GM23338 (cell line): ENCODE results near the gene VSTM2L. TPM values are rescaled to one million over a fixed set of nuclear protein-coding genes. Genes with fewer than 3 reads are reported as not detected.

Source experiments
- ATAC-seq: fragments of 200-7000 bp; cut with Tn5 transposase; 3 replicates; pipeline ENCODE4 v1.9.1; 2020
- DNase-seq: peaks from one replicate; pipeline ENCODE4 v3.0.0-alpha.2; 2015; ENCODE audit warnings: low spot score
- H2AFZ ChIP-seq: fragments of 200-600 bp; sonication (generic); 2 replicates; pipeline ENCODE4 v1.8.0; 2016; ENCODE audit warnings: antibody characterized with exemption, mild to moderate bottlenecking, moderate library complexity
- H3F3A ChIP-seq: fragments of 200-600 bp; sonication (generic); replicated peaks from 2 replicates; pipeline ENCODE4 v1.8.0; 2017; ENCODE audit warnings: antibody characterized with exemption, mixed run types, low read depth
- H3K27ac ChIP-seq: fragments of 200-600 bp; sonication (generic); 2 replicates; pipeline ENCODE4 v1.6.1; 2016; ENCODE audit warnings: low read depth
- H3K27me3 ChIP-seq: fragments of 200-600 bp; sonication (generic); 2 replicates; pipeline ENCODE4 v1.8.0; 2016; ENCODE audit warnings: mild to moderate bottlenecking, mixed run types, moderate library complexity; ENCODE audit not compliant: insufficient read depth
- H3K36me3 ChIP-seq: fragments of 200-600 bp; sonication (generic); 2 replicates; pipeline ENCODE4 v1.8.0; 2016; ENCODE audit warnings: mild to moderate bottlenecking; ENCODE audit not compliant: insufficient read depth
- H3K4me1 ChIP-seq: fragments of 200-600 bp; sonication (generic); 2 replicates; pipeline ENCODE4 v1.8.0; 2016; ENCODE audit warnings: mild to moderate bottlenecking, moderate library complexity; ENCODE audit not compliant: insufficient read depth
- H3K4me2 ChIP-seq: fragments of 200-600 bp; sonication (generic); 2 replicates; pipeline ENCODE4 v1.7.1; 2017; ENCODE audit warnings: mixed run types
- H3K4me3 ChIP-seq: fragments of 200-600 bp; sonication (generic); 2 replicates; pipeline ENCODE4 v1.6.1; 2016; ENCODE audit warnings: mixed run types
- H3K79me2 ChIP-seq: fragments of 200-600 bp; sonication (generic); replicated peaks from 2 replicates; pipeline ENCODE4 v1.8.0; 2017; ENCODE audit warnings: mild to moderate bottlenecking; ENCODE audit not compliant: insufficient read depth
- H3K9me2 ChIP-seq: fragments of 200-600 bp; sonication (generic); 2 replicates; pipeline ENCODE4 v1.8.0; 2017; ENCODE audit not compliant: insufficient read depth
- H4K20me1 ChIP-seq: fragments of 200-600 bp; sonication (generic); replicated peaks from 2 replicates; pipeline ENCODE4 v1.8.0; 2017; ENCODE audit warnings: mild to moderate bottlenecking; ENCODE audit not compliant: insufficient read depth
- H3K27ac Mint-ChIP-seq: 2 replicates; pipeline ENCODE4 v1.8.0; 2020; ENCODE audit warnings: inconsistent platforms, mild to moderate bottlenecking, moderate library complexity, mixed read lengths
- H3K27me3 Mint-ChIP-seq: 3 replicates; pipeline ENCODE4 v1.8.0; 2022; ENCODE audit warnings: low read depth, mild to moderate bottlenecking, moderate library complexity, mixed read lengths, inconsistent platforms; ENCODE audit not compliant: insufficient read depth, poor library complexity
- H3K36me3 Mint-ChIP-seq: 3 replicates; pipeline ENCODE4 v1.8.0; 2021; ENCODE audit warnings: low read depth, mild to moderate bottlenecking, inconsistent platforms, moderate library complexity, mixed read lengths
- H3K4me1 Mint-ChIP-seq: 3 replicates; pipeline ENCODE4 v1.8.0; 2020; ENCODE audit warnings: mild to moderate bottlenecking, inconsistent platforms, mixed read lengths
- H3K4me3 Mint-ChIP-seq: 3 replicates; pipeline ENCODE4 v1.8.0; 2021; ENCODE audit warnings: moderate library complexity, mild to moderate bottlenecking, inconsistent platforms, mixed read lengths
- H3K9me3 Mint-ChIP-seq: 3 replicates; pipeline ENCODE4 v1.8.0; 2020; ENCODE audit warnings: moderate library complexity, mild to moderate bottlenecking, inconsistent platforms, mixed read lengths
- CREB1 ChIP-seq: fragments of 250-450 bp; sonication (Bioruptor Pico); IDR thresholded peaks from 2 replicates; pipeline ENCODE4 v1.5.0; 2020; ENCODE audit warnings: low read depth, mild to moderate bottlenecking, moderate library complexity
- CTCF ChIP-seq, 2 experiments: fragments of 200-600 bp in 1 of 2; sonication (generic) in 1 of 2; conservative IDR thresholded peaks; 2 replicates each; pipeline versions ENCODE4 v1.5.1 to v1.6.1; 2016 to 2017; ENCODE audit warnings: antibody characterized with exemption in 2 of 2, low read depth in 2 of 2, mild to moderate bottlenecking in 2 of 2, moderate library complexity in 1 of 2
- EZH2 ChIP-seq: fragments of 200-600 bp; sonication (generic); IDR thresholded peaks from one replicate; pipeline ENCODE4 v1.8.0; 2017; ENCODE audit warnings: antibody characterized with exemption, mild to moderate bottlenecking, low read depth; ENCODE audit not compliant: unreplicated experiment
- EZH2phosphoT487 ChIP-seq: fragments of 200-600 bp; sonication (generic); IDR thresholded peaks from one replicate; pipeline ENCODE4 v1.8.1; 2018; ENCODE audit warnings: antibody characterized with exemption; ENCODE audit not compliant: unreplicated experiment
- JUNB ChIP-seq: IDR thresholded peaks from one replicate; pipeline ENCODE4 v1.6.1; 2016; ENCODE audit warnings: antibody characterized with exemption; ENCODE audit not compliant: unreplicated experiment
- NANOG ChIP-seq: IDR thresholded peaks from 2 replicates; pipeline ENCODE4 v1.6.1; 2016; ENCODE audit warnings: antibody characterized with exemption, borderline replicate concordance
- POLR2AphosphoS5 ChIP-seq: IDR thresholded peaks from 2 replicates; pipeline ENCODE4 v1.6.1; 2016; ENCODE audit warnings: antibody characterized with exemption, low read depth
- STAT1 ChIP-seq: IDR thresholded peaks from one replicate; pipeline ENCODE4 v1.6.1; 2016; ENCODE audit warnings: antibody characterized with exemption; ENCODE audit not compliant: unreplicated experiment
- ZNF114 ChIP-seq: fragments of 250-450 bp; sonication (Bioruptor Pico); IDR thresholded peaks from 2 replicates; pipeline ENCODE4 v1.5.0; 2020; ENCODE audit warnings: mild to moderate bottlenecking, moderate library complexity
- ZNF331 ChIP-seq: fragments of 250-450 bp; sonication (Bioruptor Pico); IDR thresholded peaks from 2 replicates; pipeline ENCODE4 v1.5.0; 2020; ENCODE audit warnings: low read depth, mild to moderate bottlenecking, moderate library complexity
- polyA plus RNA-seq: library from polyadenylated mRNA; unstranded; fragments of >200 nt; fragmentation: Nextera tagmentation; extraction: Ambion mirVana; gene quantifications from 2 replicates; pipeline ENCODE4 v1.2.1, GENCODE V29; 2016
- total RNA-seq: library from RNA; depleted of rRNA; stranded (reverse); fragments of >200 nt; shearing (Covaris generic); gene quantifications from 2 replicates; pipeline ENCODE4 v1.2.3, GENCODE V29; 2014
- TF ChIP-seq, protein P1 (sequence below): fragments of 250-450 bp; sonication (Bioruptor Pico); IDR thresholded peaks from 2 replicates; pipeline ENCODE4 v1.5.0; 2020; ENCODE audit warnings: mild to moderate bottlenecking, moderate library complexity
- TF ChIP-seq, protein P2 (sequence below): IDR thresholded peaks from one replicate; pipeline ENCODE4 v1.6.1; 2018; ENCODE audit warnings: antibody characterized with exemption; ENCODE audit not compliant: unreplicated experiment
- TF ChIP-seq, protein P3 (sequence below): IDR thresholded peaks from 2 replicates; pipeline ENCODE4 v1.6.1; 2016; ENCODE audit warnings: antibody characterized with exemption

VSTM2L gene
- total and polyA plus RNA-seq, 2 experiments from 2014 or later, result 0.60 to 1.9 TPM

DNA sequence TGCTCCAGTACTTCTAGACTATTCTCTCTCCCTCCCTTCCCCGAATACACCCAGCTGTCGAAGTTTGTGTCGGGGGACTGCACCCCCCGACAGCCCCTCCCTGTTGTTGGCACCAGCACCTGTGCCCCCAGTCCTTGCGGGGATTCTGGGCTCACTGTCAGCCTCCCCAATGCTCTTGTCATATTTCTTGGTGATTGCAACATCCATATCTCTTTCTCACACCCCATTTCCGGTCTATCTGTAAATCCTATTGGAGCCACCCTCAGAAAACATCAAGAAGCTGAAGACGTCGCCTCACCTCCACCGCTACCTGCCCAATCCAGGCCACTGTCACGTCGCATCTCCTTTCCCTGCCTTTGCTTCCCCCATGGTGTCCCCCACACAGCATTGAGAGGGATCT, 32.6 kb upstream of the VSTM2L start:
- no peak overlapping the region for H3K27ac ChIP-seq
- Mint-ChIP-seq H3K4me1 (peaks cover 24% of the 10 kb centered on the region), H3K36me3 (peaks cover 12% of the 10 kb centered on the region; the same call in 2 of the 3 replicates), H3K27ac (peak overlapping the region; percentile 13), H3K4me3 (no peak overlapping the region), H3K27me3 (peaks cover 7% of the 10 kb centered on the region), H3K9me3 (no peaks in the 10 kb centered on the region)
- ATAC-seq (no peak), DNase-seq (no peak)
- H3K79me2 ChIP-seq, result no peaks in the 10 kb centered on the region
- H3K4me1 ChIP-seq, result peaks cover 14% of the 10 kb centered on the region
- H3K27me3 ChIP-seq, result no peaks in the 10 kb centered on the region
- no peak overlapping the region for H3K4me2 ChIP-seq
- no peak overlapping the region for H2AFZ ChIP-seq
- no peak overlapping the region for H3K4me3 ChIP-seq
- no peaks in the 10 kb centered on the region for H3K9me2 ChIP-seq
- TF ChIP-seq, protein P1, sequence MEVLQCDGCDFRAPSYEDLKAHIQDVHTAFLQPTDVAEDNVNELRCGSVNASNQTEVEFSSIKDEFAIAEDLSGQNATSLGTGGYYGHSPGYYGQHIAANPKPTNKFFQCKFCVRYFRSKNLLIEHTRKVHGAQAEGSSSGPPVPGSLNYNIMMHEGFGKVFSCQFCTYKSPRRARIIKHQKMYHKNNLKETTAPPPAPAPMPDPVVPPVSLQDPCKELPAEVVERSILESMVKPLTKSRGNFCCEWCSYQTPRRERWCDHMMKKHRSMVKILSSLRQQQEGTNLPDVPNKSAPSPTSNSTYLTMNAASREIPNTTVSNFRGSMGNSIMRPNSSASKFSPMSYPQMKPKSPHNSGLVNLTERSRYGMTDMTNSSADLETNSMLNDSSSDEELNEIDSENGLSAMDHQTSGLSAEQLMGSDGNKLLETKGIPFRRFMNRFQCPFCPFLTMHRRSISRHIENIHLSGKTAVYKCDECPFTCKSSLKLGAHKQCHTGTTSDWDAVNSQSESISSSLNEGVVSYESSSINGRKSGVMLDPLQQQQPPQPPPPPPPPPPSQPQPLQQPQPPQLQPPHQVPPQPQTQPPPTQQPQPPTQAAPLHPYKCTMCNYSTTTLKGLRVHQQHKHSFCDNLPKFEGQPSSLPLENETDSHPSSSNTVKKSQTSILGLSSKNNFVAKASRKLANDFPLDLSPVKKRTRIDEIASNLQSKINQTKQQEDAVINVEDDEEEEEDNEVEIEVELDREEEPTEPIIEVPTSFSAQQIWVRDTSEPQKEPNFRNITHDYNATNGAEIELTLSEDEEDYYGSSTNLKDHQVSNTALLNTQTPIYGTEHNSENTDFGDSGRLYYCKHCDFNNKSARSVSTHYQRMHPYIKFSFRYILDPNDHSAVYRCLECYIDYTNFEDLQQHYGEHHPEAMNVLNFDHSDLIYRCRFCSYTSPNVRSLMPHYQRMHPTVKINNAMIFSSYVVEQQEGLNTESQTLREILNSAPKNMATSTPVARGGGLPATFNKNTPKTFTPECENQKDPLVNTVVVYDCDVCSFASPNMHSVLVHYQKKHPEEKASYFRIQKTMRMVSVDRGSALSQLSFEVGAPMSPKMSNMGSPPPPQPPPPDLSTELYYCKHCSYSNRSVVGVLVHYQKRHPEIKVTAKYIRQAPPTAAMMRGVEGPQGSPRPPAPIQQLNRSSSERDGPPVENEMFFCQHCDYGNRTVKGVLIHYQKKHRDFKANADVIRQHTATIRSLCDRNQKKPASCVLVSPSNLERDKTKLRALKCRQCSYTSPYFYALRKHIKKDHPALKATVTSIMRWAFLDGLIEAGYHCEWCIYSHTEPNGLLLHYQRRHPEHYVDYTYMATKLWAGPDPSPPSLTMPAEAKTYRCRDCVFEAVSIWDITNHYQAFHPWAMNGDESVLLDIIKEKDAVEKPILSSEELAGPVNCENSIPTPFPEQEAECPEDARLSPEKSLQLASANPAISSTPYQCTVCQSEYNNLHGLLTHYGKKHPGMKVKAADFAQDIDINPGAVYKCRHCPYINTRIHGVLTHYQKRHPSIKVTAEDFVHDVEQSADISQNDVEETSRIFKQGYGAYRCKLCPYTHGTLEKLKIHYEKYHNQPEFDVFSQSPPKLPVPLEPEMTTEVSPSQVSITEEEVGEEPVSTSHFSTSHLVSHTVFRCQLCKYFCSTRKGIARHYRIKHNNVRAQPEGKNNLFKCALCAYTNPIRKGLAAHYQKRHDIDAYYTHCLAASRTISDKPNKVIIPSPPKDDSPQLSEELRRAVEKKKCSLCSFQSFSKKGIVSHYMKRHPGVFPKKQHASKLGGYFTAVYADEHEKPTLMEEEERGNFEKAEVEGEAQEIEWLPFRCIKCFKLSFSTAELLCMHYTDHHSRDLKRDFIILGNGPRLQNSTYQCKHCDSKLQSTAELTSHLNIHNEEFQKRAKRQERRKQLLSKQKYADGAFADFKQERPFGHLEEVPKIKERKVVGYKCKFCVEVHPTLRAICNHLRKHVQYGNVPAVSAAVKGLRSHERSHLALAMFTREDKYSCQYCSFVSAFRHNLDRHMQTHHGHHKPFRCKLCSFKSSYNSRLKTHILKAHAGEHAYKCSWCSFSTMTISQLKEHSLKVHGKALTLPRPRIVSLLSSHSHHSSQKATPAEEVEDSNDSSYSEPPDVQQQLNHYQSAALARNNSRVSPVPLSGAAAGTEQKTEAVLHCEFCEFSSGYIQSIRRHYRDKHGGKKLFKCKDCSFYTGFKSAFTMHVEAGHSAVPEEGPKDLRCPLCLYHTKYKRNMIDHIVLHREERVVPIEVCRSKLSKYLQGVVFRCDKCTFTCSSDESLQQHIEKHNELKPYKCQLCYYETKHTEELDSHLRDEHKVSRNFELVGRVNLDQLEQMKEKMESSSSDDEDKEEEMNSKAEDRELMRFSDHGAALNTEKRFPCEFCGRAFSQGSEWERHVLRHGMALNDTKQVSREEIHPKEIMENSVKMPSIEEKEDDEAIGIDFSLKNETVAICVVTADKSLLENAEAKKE (CRISPR knock-in tag), result no peak
- no peak for TF ChIP-seq POLR2AphosphoS5
- TF ChIP-seq, protein P2, sequence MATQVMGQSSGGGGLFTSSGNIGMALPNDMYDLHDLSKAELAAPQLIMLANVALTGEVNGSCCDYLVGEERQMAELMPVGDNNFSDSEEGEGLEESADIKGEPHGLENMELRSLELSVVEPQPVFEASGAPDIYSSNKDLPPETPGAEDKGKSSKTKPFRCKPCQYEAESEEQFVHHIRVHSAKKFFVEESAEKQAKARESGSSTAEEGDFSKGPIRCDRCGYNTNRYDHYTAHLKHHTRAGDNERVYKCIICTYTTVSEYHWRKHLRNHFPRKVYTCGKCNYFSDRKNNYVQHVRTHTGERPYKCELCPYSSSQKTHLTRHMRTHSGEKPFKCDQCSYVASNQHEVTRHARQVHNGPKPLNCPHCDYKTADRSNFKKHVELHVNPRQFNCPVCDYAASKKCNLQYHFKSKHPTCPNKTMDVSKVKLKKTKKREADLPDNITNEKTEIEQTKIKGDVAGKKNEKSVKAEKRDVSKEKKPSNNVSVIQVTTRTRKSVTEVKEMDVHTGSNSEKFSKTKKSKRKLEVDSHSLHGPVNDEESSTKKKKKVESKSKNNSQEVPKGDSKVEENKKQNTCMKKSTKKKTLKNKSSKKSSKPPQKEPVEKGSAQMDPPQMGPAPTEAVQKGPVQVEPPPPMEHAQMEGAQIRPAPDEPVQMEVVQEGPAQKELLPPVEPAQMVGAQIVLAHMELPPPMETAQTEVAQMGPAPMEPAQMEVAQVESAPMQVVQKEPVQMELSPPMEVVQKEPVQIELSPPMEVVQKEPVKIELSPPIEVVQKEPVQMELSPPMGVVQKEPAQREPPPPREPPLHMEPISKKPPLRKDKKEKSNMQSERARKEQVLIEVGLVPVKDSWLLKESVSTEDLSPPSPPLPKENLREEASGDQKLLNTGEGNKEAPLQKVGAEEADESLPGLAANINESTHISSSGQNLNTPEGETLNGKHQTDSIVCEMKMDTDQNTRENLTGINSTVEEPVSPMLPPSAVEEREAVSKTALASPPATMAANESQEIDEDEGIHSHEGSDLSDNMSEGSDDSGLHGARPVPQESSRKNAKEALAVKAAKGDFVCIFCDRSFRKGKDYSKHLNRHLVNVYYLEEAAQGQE, result no peak
- TF ChIP-seq CTCF (conservative IDR thresholded peaks at IDR 0.05; ENCODE audit: low read depth in 2 of 2), result no peak
- no peak for TF ChIP-seq CREB1
- TF ChIP-seq ZNF331 (CRISPR knock-in tag), result no peak
- TF ChIP-seq EZH2phosphoT487, result no peak
- TF ChIP-seq, protein P3, sequence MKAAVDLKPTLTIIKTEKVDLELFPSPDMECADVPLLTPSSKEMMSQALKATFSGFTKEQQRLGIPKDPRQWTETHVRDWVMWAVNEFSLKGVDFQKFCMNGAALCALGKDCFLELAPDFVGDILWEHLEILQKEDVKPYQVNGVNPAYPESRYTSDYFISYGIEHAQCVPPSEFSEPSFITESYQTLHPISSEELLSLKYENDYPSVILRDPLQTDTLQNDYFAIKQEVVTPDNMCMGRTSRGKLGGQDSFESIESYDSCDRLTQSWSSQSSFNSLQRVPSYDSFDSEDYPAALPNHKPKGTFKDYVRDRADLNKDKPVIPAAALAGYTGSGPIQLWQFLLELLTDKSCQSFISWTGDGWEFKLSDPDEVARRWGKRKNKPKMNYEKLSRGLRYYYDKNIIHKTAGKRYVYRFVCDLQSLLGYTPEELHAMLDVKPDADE, result no peak
- TF ChIP-seq NANOG, result no peak
- no peak for TF ChIP-seq ZNF114
- TF ChIP-seq JUNB, result no peak
- TF ChIP-seq STAT1, result no peak
- TF ChIP-seq EZH2, result no peak
- H3K36me3 ChIP-seq, result no peaks in the 10 kb centered on the region
- H3F3A ChIP-seq, result no peaks in the 10 kb centered on the region
- H4K20me1 ChIP-seq, result no peaks in the 10 kb centered on the region
